AG04449 (cell line): ENCODE data around the gene VSNL1.

Experiments used
- CTCF ChIA-PET: fragments of 350-600 bp; formaldehyde crosslinking; extraction: SDS; loops from one replicate; lab custom pipeline; 2021; ENCODE audit warnings: antibody characterized with exemption; lab: Yijun Ruan, JAX
- POLR2A ChIA-PET: fragments of 400-600, 350-600 bp; formaldehyde crosslinking; extraction: SDS; loops from one replicate; lab custom pipeline; 2020; ENCODE audit warnings: antibody characterized with exemption, inconsistent platforms; lab: Yijun Ruan, JAX
- DNase-seq: peaks from one replicate; pipeline ENCODE4 v3.0.0-alpha.2; 2010; ENCODE audit warnings: low read depth, low spot score
- H3K4me3 ChIP-seq: 2 replicates; pipeline ENCODE4 v1.5.1; 2011; ENCODE audit warnings: low read depth, mild to moderate bottlenecking, control low read depth, low read length
- TF ChIP-seq, protein P1 (sequence below): IDR thresholded peaks from one replicate; pipeline ENCODE4 v1.5.1; 2011; ENCODE audit warnings: mild to moderate bottlenecking, moderate library complexity, low read length, control low read depth, inconsistent platforms; ENCODE audit not compliant: insufficient read depth; ENCODE audit errors: missing control alignments

The VSNL1 gene

DNA sequence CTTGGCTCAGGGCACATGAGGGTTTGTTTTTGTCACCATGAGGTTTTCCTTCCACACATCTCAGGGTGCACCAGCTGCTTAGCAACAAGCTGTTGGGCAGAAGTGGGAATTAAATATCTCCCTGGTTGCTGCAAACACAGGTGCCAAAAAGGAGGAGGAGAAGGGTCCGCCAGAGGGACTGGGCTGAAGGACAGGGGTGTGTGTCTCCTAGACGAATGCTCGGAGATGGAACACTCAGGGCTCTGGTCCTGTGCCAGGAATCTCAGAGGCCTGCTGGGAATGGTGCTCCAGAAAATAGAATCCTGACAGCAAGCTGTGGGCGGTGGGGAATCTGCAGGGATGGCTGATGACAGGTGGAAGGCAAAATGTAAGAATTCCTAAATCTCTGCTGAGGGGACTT, 94.5 kb downstream of the VSNL1 start:
- H3K4me3 ChIP-seq = no peak overlapping the region
- no peak for DNase-seq
- TF ChIP-seq, protein P1, sequence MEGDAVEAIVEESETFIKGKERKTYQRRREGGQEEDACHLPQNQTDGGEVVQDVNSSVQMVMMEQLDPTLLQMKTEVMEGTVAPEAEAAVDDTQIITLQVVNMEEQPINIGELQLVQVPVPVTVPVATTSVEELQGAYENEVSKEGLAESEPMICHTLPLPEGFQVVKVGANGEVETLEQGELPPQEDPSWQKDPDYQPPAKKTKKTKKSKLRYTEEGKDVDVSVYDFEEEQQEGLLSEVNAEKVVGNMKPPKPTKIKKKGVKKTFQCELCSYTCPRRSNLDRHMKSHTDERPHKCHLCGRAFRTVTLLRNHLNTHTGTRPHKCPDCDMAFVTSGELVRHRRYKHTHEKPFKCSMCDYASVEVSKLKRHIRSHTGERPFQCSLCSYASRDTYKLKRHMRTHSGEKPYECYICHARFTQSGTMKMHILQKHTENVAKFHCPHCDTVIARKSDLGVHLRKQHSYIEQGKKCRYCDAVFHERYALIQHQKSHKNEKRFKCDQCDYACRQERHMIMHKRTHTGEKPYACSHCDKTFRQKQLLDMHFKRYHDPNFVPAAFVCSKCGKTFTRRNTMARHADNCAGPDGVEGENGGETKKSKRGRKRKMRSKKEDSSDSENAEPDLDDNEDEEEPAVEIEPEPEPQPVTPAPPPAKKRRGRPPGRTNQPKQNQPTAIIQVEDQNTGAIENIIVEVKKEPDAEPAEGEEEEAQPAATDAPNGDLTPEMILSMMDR = no peak
- POLR2A ChIA-PET = interaction anchor here (0.6 kb wide), 1 partner anchor 22 kb away, joined by 3 read pairs; no protein-coding TSS in a partner anchor
- CTCF ChIA-PET = interaction anchor here (1.6 to 3.7 kb wide), 2 partner anchors 11 to 36 kb away, joined by 4 to 27 read pairs; no protein-coding TSS in a partner anchor

DNA sequence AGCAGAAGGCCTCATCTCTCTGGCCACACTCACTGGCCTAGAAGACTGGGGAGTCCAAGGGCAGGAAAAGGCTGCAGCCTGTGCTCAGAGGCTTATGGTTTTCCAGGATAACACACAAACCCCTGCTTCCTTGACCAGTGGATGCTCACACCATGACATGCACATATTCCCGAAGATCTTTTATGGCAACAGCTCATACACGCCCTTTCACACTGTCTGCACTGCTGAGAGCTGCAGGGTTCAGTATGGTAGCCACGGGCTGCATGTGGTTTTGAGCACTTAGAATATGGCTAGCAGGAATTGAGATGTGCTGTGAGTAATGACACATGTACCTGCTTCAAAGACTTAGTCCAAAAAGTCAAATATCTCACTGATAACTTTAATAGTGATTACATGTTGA, 95.8 kb downstream of the VSNL1 start:
- DNase-seq = no peak
- TF ChIP-seq, protein P1 = no peak
- ChIA-PET POLR2A (no interaction called here), CTCF (interaction anchor here (3.7 kb wide), 1 partner anchor 10 kb away, joined by 27 read pairs; no protein-coding TSS in a partner anchor)
- no peak overlapping the region for H3K4me3 ChIP-seq

DNA sequence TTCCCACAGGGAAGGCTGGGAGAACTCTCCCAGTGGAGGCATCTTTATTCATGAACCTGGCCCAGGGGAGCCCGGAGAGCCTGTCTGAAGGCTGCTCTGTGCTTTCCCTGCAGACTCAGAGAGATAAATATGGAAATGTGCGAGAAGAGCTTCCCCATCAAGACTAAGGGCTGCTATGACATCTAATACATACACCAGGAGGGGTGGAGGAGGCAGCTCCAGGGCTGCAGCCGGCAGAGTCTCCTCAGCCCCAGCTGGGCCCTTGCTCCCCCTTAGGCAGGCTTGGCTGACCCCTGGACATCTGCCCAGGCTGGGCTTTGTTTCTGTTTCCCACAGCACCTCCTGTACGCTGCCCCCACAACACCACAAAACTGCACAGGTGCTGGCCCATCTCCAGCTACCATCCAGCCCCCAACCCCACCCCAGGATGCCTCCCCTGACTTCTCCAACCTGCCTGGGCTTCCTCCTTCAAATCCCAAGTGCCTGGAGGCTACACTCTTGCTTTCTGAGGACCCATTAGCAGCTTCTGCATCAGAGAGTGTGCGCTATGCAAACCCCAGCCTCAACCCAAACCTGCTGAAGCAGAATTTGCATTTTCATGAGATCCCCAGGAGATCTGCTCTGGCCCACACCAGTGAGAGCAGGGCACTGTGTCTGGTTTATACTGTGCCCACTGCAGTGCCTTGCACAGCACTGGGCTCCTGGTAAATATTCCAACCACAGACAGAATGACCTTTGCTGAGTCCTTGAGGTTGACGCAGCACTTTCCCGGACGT, 96.8 kb downstream of the VSNL1 start:
- DNase-seq = no peak
- no peak overlapping the region for H3K4me3 ChIP-seq
- CTCF ChIA-PET = interaction anchor here (1.0 to 3.7 kb wide), 2 partner anchors 8 to 29 kb away, joined by 3 to 27 read pairs; no protein-coding TSS in a partner anchor
- TF ChIP-seq, protein P1 = no peak
- POLR2A ChIA-PET = no interaction called here

DNA sequence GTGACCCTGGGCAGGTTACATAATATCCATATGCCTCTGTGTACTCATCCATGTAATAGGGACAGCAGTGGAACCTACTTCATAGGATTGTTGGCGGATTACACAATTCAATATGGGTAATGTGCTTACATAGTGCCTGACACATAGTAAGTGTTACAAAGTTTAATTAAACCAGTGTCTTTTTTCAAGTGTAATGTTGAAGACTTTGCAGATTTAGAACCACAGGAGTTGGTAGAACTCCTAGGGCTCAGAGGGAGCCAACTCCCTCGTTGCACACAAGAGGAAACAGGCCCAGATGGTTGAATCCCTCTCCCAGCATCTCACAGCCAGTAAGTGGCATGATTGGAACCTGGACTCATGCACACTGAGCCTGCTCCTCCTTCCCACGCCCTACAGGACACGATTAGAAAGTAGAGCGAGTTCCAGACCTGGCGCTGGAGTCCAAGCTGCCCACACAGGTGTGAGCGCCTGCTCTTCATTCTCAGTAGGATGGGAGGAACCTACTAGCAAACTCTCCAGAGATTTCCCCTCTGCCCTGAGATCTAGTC, 97.8 kb downstream of the VSNL1 start:
- H3K4me3 ChIP-seq = no peak overlapping the region
- TF ChIP-seq, protein P1 = no peak

DNA sequence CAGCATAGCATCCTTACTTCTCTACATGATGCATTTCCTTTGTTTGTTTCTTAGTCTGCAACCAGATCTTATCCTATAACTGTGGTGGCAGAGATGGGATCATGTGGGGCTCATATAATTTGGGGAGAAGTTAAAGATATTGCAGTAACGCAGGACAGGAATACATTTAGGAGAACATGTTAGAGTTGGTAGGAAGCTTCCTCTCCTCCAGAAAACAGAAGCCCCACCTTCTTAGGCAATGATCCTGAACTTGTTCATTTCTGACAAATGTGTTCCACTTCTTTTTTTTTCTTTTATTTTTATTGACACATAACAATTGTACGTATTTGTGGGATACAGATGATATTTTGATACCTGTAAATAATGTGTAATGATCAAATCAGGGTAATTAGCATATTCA, 99.9 kb downstream of the VSNL1 start:
- TF ChIP-seq, protein P1 = no peak
- POLR2A ChIA-PET = no interaction called here
- CTCF ChIA-PET = interaction anchor here (1.6 kb wide), 1 partner anchor 12 kb away, joined by 4 read pairs; no protein-coding TSS in a partner anchor
- no peak overlapping the region for H3K4me3 ChIP-seq
- no peak for DNase-seq

More for the DNA sequence above, 97.8 kb downstream of the VSNL1 start:
- CTCF ChIA-PET = no interaction called here
- POLR2A ChIA-PET = no interaction called here
- no peak for DNase-seq

DNA sequence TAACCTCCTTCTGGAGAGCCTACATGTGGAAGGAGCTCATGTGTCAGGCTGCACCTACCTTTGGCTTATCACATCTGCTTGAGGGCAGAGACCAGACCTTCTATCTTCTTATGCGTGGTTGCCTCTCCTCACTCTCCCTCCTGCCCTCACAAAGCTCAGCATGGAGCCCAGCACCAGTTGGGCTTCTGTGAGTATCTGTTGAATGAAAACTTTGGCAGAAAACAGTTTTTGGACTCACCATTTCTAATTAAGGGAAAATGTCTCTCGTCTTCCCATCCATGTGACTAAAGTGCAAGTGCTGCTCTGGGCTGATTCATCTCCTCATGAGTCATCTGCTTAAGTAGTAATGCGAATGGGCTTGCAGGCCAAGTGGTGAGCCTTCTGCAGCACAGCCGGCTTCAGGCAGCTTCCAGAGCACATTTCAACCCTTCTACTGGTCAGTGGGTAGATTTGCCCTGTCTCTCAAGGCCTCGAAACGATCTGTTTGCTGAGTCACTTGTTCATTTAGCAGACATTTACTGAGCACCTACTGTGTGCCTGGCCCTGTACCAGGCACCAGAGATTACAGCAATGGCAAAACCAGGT, 102.6 kb downstream of the VSNL1 start:
- POLR2A ChIA-PET = no interaction called here
- CTCF ChIA-PET = interaction anchor here (0.8 to 6.7 kb wide), 6 partner anchors 11 to 77 kb away, joined by 3 to 147 read pairs (median 13); no protein-coding TSS in a partner anchor
- H3K4me3 ChIP-seq = no peak overlapping the region
- DNase-seq = peak; percentile 88
- TF ChIP-seq, protein P1 = no peak
